ENCODE data around the gene PRAF2.

GRCh38 chrX:49082271-49082871 is 8.6 kb upstream of the PRAF2 start:
- TF ChIP-seq POLR2A (IDR thresholded peaks at IDR 0.05): no peak
- no peak for TF ChIP-seq CTCF (IDR thresholded peaks at IDR 0.05)
- no peak for TF ChIP-seq EP300 (IDR thresholded peaks at IDR 0.05)
- no peak for TF ChIP-seq POLR2AphosphoS5 (IDR thresholded peaks at IDR 0.05)
